Caco-2 (cell line): ENCODE results near the gene CTIF. TPM values are rescaled to one million over a fixed set of nuclear protein-coding genes. Genes with fewer than 3 reads are reported as not detected.

Experiments
- BruUV-seq: library from RNA; stranded (reverse); fragments of 400-500 nt; replicated peaks from 2 replicates; lab custom pipeline; 2021; lab: Mats Ljungman, UMichigan
- CTCF ChIA-PET: fragments of 300-600 bp; sonication (Branson Sonifier 250); formaldehyde crosslinking; loops from one replicate; lab custom pipeline; 2022; ENCODE audit warnings: antibody characterized with exemption; lab: Charles Lee
- POLR2A ChIA-PET: fragments of 300-600 bp; sonication (Branson Sonifier 250); formaldehyde crosslinking; loops from one replicate; lab custom pipeline; 2022; ENCODE audit warnings: antibody characterized with exemption; lab: Charles Lee
- DNase-seq, 2 experiments: peaks; one replicate each; pipeline versions ENCODE4 v3.0.0 to v3.0.0-alpha.2; 2020 to 2022
- H3K27me3 ChIP-seq: replicated peaks from 2 replicates; pipeline ENCODE4 v1.6.0; 2011; ENCODE audit warnings: low read length; ENCODE audit not compliant: control insufficient read depth, insufficient read depth
- H3K36me3 ChIP-seq: 2 replicates; pipeline ENCODE4 v1.5.1; 2011; ENCODE audit warnings: low read length; ENCODE audit not compliant: control insufficient read depth, insufficient read depth
- H3K4me1 ChIP-seq: fragments of 250-450 bp; sonication (Bioruptor Pico); 2 replicates; pipeline ENCODE4 v1.5.1; 2020; ENCODE audit warnings: mild to moderate bottlenecking
- H3K4me3 ChIP-seq: 2 replicates; pipeline ENCODE4 v1.5.1; 2011; ENCODE audit warnings: low read depth, mild to moderate bottlenecking, control low read depth, low read length
- H3K9me3 ChIP-seq: fragments of 250-450 bp; sonication (Bioruptor Pico); 2 replicates; pipeline ENCODE4 v1.5.1; 2020; ENCODE audit warnings: mild to moderate bottlenecking, moderate library complexity
- H3K27ac Mint-ChIP-seq: one replicate; pipeline ENCODE4 v1.8.0; 2022; ENCODE audit warnings: mixed read lengths; ENCODE audit not compliant: unreplicated experiment
- H3K27me3 Mint-ChIP-seq: one replicate; pipeline ENCODE4 v1.8.0; 2022; ENCODE audit warnings: mixed read lengths; ENCODE audit not compliant: insufficient read depth, unreplicated experiment
- H3K36me3 Mint-ChIP-seq: one replicate; pipeline ENCODE4 v1.8.0; 2022; ENCODE audit warnings: mild to moderate bottlenecking, mixed read lengths; ENCODE audit not compliant: insufficient read depth, unreplicated experiment
- H3K4me1 Mint-ChIP-seq: one replicate; pipeline ENCODE4 v1.8.0; 2022; ENCODE audit warnings: low read depth, mixed read lengths; ENCODE audit not compliant: unreplicated experiment
- H3K4me3 Mint-ChIP-seq: one replicate; pipeline ENCODE4 v1.8.0; 2022; ENCODE audit warnings: mild to moderate bottlenecking, moderate library complexity, mixed read lengths; ENCODE audit not compliant: unreplicated experiment
- H3K9me3 Mint-ChIP-seq: one replicate; pipeline ENCODE4 v1.8.0; 2022; ENCODE audit warnings: mixed read lengths; ENCODE audit not compliant: unreplicated experiment
- CTCF ChIP-seq, 2 experiments: fragments of 200-600 bp in 1 of 2; IDR thresholded peaks; 1 replicate in 1 of 2; 2 replicates in 1 of 2; pipeline versions ENCODE4 v1.5.1 to v1.8.0; 2011 to 2022; ENCODE audit warnings: antibody characterized with exemption in 1 of 2, control low read depth in 1 of 2, inconsistent platforms in 1 of 2, low read depth in 1 of 2, low read length in 1 of 2, mild to moderate bottlenecking in 1 of 2, moderate library complexity in 1 of 2; ENCODE audit not compliant: insufficient read depth in 1 of 2, severe bottlenecking in 1 of 2, unreplicated experiment in 1 of 2
- intact Hi-C: fragments of 100-400 bp; cut with micrococcal nuclease; formaldehyde crosslinking; loops from one replicate; pipeline ENCODE4 v1.10.0; 2022; ENCODE audit not compliant: unreplicated experiment
- total RNA-seq: library from RNA; stranded (reverse); gene quantifications from 2 replicates; pipeline ENCODE4 v1.2.3, GENCODE V29; 2022

The CTIF gene
- total RNA-seq, 1 experiment from 2014 or later, result 19.9 TPM

GRCh38 chr18:48893061-48893607, 354.3 kb downstream of the CTIF start:
- DNase-seq, result no peak
- no peaks in the 10 kb centered on the region for H3K9me3 Mint-ChIP-seq
- no peak overlapping the region for H3K27ac Mint-ChIP-seq
- no peak overlapping the region for H3K4me3 Mint-ChIP-seq
- no TSS peak for BruUV-seq
- H3K36me3 Mint-ChIP-seq, result no peaks in the 10 kb centered on the region
- H3K4me3 ChIP-seq, result no peak overlapping the region
- no peak for TF ChIP-seq CTCF (IDR thresholded peaks at IDR 0.05; ENCODE audit: insufficient read depth in 1 of 2, low read depth in 1 of 2, low read length in 1 of 2, severe bottlenecking in 1 of 2, unreplicated experiment in 1 of 2)
- no peaks in the 10 kb centered on the region for H3K9me3 ChIP-seq
- intact Hi-C loops, result no loop called here
- H3K27me3 ChIP-seq, result no peaks in the 10 kb centered on the region
- H3K4me1 Mint-ChIP-seq, result peaks cover 4% of the 10 kb centered on the region
- ChIA-PET POLR2A (no interaction called here), CTCF (interaction anchor here (0.9 kb wide), 1 partner anchor 17 kb away, joined by 3 read pairs; no protein-coding TSS in a partner anchor)
- H3K36me3 ChIP-seq, result no peaks in the 10 kb centered on the region
- H3K4me1 ChIP-seq, result 0 out of 2 replicates have a peak, but pooled peaks cover 3% of the 10 kb centered on the region
- no peaks in the 10 kb centered on the region for H3K27me3 Mint-ChIP-seq

- intact Hi-C loops, result no loop called here
- Histone ChIP-seq H3K9me3 (no peaks in the 10 kb centered on the region), H3K36me3 (no peaks in the 10 kb centered on the region), H3K4me1 (0 out of 2 replicates have a peak, but pooled peaks cover 3% of the 10 kb centered on the region), H3K4me3 (no peak overlapping the region), H3K27me3 (no peaks in the 10 kb centered on the region)
- H3K4me1 Mint-ChIP-seq, result peaks cover 4% of the 10 kb centered on the region
- H3K27ac Mint-ChIP-seq, result no peak overlapping the region
- no TSS peak for BruUV-seq
- no peaks in the 10 kb centered on the region for H3K27me3 Mint-ChIP-seq
- no peak for DNase-seq
- no peak overlapping the region for H3K4me3 Mint-ChIP-seq
- ChIA-PET POLR2A (no interaction called here), CTCF (interaction anchor here (0.9 kb wide), 1 partner anchor 18 kb away, joined by 3 read pairs; no protein-coding TSS in a partner anchor)
- H3K36me3 Mint-ChIP-seq, result no peaks in the 10 kb centered on the region
- TF ChIP-seq CTCF (IDR thresholded peaks at IDR 0.05; ENCODE audit: insufficient read depth in 1 of 2, low read depth in 1 of 2, low read length in 1 of 2, severe bottlenecking in 1 of 2, unreplicated experiment in 1 of 2), result no peak
- H3K9me3 Mint-ChIP-seq, result no peaks in the 10 kb centered on the region
These were observed 355.1 kb downstream of the CTIF start for GRCh38 chr18:48893608-48894600.

GRCh38 chr18:48894799-48895346, 356.0 kb downstream of the CTIF start:
- TF ChIP-seq CTCF (IDR thresholded peaks at IDR 0.05; ENCODE audit: insufficient read depth in 1 of 2, low read depth in 1 of 2, low read length in 1 of 2, severe bottlenecking in 1 of 2, unreplicated experiment in 1 of 2), result no peak
- H3K4me3 ChIP-seq, result no peak overlapping the region
- H3K27ac Mint-ChIP-seq, result no peak overlapping the region
- BruUV-seq, result no TSS peak
- no peaks in the 10 kb centered on the region for H3K27me3 ChIP-seq
- H3K4me3 Mint-ChIP-seq, result no peak overlapping the region
- no peaks in the 10 kb centered on the region for H3K36me3 ChIP-seq
- ChIA-PET POLR2A (no interaction called here), CTCF (no interaction called here)
- no peak for DNase-seq
- 0 out of 2 replicates have a peak, but pooled peaks cover 3% of the 10 kb centered on the region for H3K4me1 ChIP-seq
- no peaks in the 10 kb centered on the region for H3K9me3 Mint-ChIP-seq
- intact Hi-C loops, result no loop called here
- peaks cover 4% of the 10 kb centered on the region for H3K4me1 Mint-ChIP-seq
- H3K27me3 Mint-ChIP-seq, result no peaks in the 10 kb centered on the region
- H3K9me3 ChIP-seq, result no peaks in the 10 kb centered on the region
- H3K36me3 Mint-ChIP-seq, result no peaks in the 10 kb centered on the region
